OCI-LY1 (cell line): ENCODE results near the gene CELA2A.

Experiments
- H2AFZ ChIP-seq: fragments of 200-600 bp; sonication (generic), shearing (Covaris generic); 2 replicates; pipeline ENCODE4 v1.6.0; 2014; ENCODE audit warnings: antibody characterized with exemption, mild to moderate bottlenecking, low read length
- H3F3A ChIP-seq: fragments of 200-600 bp; sonication (generic), shearing (Covaris generic); 2 replicates; pipeline ENCODE4 v1.6.0; 2014; ENCODE audit warnings: mild to moderate bottlenecking, antibody characterized with exemption, low read length, moderate library complexity; ENCODE audit not compliant: insufficient read depth
- H3K27ac ChIP-seq: fragments of 200-600 bp; sonication (generic); 2 replicates; pipeline ENCODE4 v1.5.1; 2014; ENCODE audit warnings: low read length, mixed run types, mild to moderate bottlenecking, low read depth; ENCODE audit not compliant: poor library complexity, severe bottlenecking
- H3K27me3 ChIP-seq: fragments of 200-600 bp; sonication (generic); 2 replicates; pipeline ENCODE4 v1.6.0; 2014; ENCODE audit warnings: antibody characterized with exemption, mild to moderate bottlenecking, low read length, moderate library complexity; ENCODE audit not compliant: insufficient read depth
- H3K36me3 ChIP-seq: fragments of 200-600 bp; sonication (generic); 2 replicates; pipeline ENCODE4 v1.6.1; 2014; ENCODE audit warnings: mild to moderate bottlenecking, antibody characterized with exemption, low read length, moderate library complexity, mixed read lengths; ENCODE audit not compliant: insufficient read depth
- H3K4me1 ChIP-seq: fragments of 200-600 bp; sonication (generic); 2 replicates; pipeline ENCODE4 v1.5.1; 2014; ENCODE audit warnings: mild to moderate bottlenecking, low read length, moderate library complexity; ENCODE audit not compliant: insufficient read depth, severe bottlenecking
- H3K4me2 ChIP-seq: fragments of 200-600 bp; sonication (generic), shearing (Covaris generic); 2 replicates; pipeline ENCODE4 v1.6.1; 2014; ENCODE audit warnings: low read length
- H3K4me3 ChIP-seq: fragments of 200-600 bp; sonication (generic); 2 replicates; pipeline ENCODE4 v1.5.1; 2014; ENCODE audit warnings: low read length, low read depth, mild to moderate bottlenecking, mixed read lengths; ENCODE audit not compliant: poor library complexity, severe bottlenecking
- H3K79me2 ChIP-seq: fragments of 200-600 bp; shearing (Covaris generic); 2 replicates; pipeline ENCODE4 v1.6.1; 2016; ENCODE audit warnings: mixed run types, low read length, mixed read lengths; ENCODE audit not compliant: insufficient read depth
- H3K9ac ChIP-seq: fragments of 200-600 bp; sonication (generic), shearing (Covaris generic); 2 replicates; pipeline ENCODE4 v1.6.1; 2014; ENCODE audit warnings: mild to moderate bottlenecking, low read length, mixed read lengths
- H3K9me2 ChIP-seq: fragments of 200-600 bp; sonication (generic), shearing (Covaris generic); 2 replicates; pipeline ENCODE4 v1.6.1; 2014; ENCODE audit warnings: low read depth, mild to moderate bottlenecking, low read length, mixed read lengths
- H3K9me3 ChIP-seq: fragments of 200-600 bp; shearing (Covaris generic); 2 replicates; pipeline ENCODE4 v1.6.1; 2014; ENCODE audit warnings: low read length, mixed read lengths
- H4K20me1 ChIP-seq: fragments of 200-600 bp; sonication (generic), shearing (Covaris generic); 2 replicates; pipeline ENCODE4 v1.6.0; 2016; ENCODE audit warnings: mild to moderate bottlenecking, low read length; ENCODE audit not compliant: insufficient read depth
- EZH2 ChIP-seq: fragments of 200-600 bp; sonication (generic), shearing (Covaris generic); IDR thresholded peaks from 2 replicates; pipeline ENCODE4 v1.8.0; 2017; ENCODE audit warnings: borderline replicate concordance, mixed run types, mild to moderate bottlenecking, antibody characterized with exemption, low read length, moderate library complexity, mixed read lengths
- TF ChIP-seq, protein P1 (sequence below): fragments of 200-600 bp; sonication (generic), shearing (Covaris generic); IDR thresholded peaks from 2 replicates; pipeline ENCODE4 v1.5.1; 2017; ENCODE audit warnings: mild to moderate bottlenecking, antibody characterized with exemption, low read length, moderate library complexity, mixed read lengths

The CELA2A gene

DNA sequence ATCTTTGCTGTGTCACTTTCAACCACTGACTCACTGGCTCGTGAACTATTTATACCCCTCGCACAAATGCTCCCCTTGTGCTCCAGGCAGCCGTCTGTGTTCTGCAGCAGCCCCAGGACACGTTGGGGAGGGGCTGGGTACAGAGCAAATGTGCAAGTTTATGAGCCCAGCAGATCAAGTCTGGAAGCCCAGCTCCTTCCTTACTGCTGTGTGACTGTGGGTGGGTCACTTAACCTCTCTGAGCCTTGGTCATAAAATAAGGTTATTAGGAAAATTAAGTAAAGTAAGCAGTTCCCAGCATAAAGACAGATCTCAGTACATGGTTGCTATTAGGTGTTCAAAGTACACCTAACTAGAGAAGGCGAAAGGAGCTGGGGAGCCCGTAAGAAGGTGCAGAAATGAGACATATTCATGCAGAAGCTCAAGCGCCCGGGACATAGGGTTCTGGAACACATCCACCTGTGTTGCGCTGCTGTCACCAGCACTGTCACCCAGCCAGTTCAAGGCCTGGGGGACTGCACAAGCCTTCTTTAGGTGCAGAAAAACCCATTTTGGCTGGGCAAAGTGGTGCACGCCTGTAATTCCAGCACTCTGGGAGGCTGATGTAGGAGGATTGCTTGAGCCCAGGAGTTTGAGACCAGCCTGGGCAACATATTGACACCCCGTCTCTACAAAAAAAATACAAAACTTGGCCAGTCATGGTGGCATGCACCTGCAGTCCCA, 33.0 kb upstream of the CELA2A start:
- H3K36me3 ChIP-seq, result peaks cover 5% of the 10 kb centered on the region; the same call in 1 of the 2 replicates

DNA sequence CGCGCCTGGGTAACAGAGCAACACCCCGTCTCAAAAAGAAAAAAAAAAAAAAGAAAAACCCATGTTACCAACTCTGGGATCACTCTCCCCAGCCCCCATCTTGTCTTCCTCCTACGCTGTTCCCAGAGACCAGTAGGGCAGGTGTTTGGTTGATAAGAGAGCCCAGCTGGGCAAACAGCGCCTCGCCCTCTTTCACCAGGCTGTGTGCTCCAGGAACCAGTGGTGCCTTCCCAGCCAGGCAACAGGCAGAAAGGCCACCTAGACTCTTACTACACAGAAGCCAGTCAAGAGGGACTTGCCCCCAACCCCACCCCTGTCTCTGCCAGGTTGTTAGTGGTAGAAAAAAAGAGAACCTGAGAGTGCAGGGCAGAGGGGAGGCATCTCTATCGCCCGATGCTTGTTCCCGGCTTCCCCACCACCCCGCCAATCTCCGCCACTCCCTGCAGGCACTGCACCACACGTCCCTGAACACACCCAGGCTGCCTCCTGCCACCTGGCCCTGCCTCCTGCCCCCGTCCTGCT, 32.3 kb upstream of the CELA2A start:
- no peak overlapping the region for H3K9ac ChIP-seq
- no peaks in the 10 kb centered on the region for H3K27me3 ChIP-seq
- H3K4me3 ChIP-seq, result no peak overlapping the region
- no peaks in the 10 kb centered on the region for H3K79me2 ChIP-seq
- no peak overlapping the region for H2AFZ ChIP-seq
- H3K4me2 ChIP-seq, result no peak overlapping the region
- H3K4me1 ChIP-seq, result no peaks in the 10 kb centered on the region
- peaks cover 5% of the 10 kb centered on the region; the same call in 1 of the 2 replicates for H3K36me3 ChIP-seq
- H3F3A ChIP-seq, result no peaks in the 10 kb centered on the region
- H3K9me2 ChIP-seq, result no peaks in the 10 kb centered on the region
- no peaks in the 10 kb centered on the region for H4K20me1 ChIP-seq
- H3K27ac ChIP-seq, result no peak overlapping the region
- H3K9me3 ChIP-seq, result no peaks in the 10 kb centered on the region
- no peak for TF ChIP-seq EZH2
- TF ChIP-seq, protein P1, sequence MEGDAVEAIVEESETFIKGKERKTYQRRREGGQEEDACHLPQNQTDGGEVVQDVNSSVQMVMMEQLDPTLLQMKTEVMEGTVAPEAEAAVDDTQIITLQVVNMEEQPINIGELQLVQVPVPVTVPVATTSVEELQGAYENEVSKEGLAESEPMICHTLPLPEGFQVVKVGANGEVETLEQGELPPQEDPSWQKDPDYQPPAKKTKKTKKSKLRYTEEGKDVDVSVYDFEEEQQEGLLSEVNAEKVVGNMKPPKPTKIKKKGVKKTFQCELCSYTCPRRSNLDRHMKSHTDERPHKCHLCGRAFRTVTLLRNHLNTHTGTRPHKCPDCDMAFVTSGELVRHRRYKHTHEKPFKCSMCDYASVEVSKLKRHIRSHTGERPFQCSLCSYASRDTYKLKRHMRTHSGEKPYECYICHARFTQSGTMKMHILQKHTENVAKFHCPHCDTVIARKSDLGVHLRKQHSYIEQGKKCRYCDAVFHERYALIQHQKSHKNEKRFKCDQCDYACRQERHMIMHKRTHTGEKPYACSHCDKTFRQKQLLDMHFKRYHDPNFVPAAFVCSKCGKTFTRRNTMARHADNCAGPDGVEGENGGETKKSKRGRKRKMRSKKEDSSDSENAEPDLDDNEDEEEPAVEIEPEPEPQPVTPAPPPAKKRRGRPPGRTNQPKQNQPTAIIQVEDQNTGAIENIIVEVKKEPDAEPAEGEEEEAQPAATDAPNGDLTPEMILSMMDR, result no peak

More for the DNA sequence above, 33.0 kb upstream of the CELA2A start:
- H3K79me2 ChIP-seq, result no peaks in the 10 kb centered on the region
- H2AFZ ChIP-seq, result no peak overlapping the region
- H4K20me1 ChIP-seq, result no peaks in the 10 kb centered on the region
- H3K27ac ChIP-seq, result no peak overlapping the region
- H3K9me3 ChIP-seq, result no peaks in the 10 kb centered on the region
- H3F3A ChIP-seq, result no peaks in the 10 kb centered on the region
- TF ChIP-seq EZH2, result no peak
- TF ChIP-seq, protein P1, result no peak
- no peak overlapping the region for H3K4me2 ChIP-seq
- no peaks in the 10 kb centered on the region for H3K9me2 ChIP-seq
- H3K4me3 ChIP-seq, result no peak overlapping the region
- no peak overlapping the region for H3K9ac ChIP-seq
- H3K27me3 ChIP-seq, result no peaks in the 10 kb centered on the region
- no peaks in the 10 kb centered on the region for H3K4me1 ChIP-seq

DNA sequence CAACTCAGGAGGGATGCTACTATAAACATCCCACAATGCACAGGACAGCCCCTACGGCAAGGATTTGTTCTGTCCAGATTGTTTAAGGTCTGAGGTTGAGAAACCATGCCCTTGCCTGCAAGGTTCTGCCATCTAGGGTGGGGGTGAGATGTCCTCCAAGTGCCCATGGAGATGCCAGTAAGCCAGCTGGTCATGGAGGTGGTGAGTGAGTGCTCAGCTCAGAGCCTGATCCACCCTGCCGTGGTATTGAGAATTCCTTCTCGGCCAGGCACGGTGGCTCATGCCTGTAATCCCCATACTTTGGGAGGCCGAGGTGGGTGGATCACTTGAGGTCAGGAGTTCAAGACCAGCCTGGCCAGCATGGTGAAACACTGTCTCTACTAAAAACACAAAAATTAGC, 31.6 kb upstream of the CELA2A start:
- H3K4me1 ChIP-seq, result no peaks in the 10 kb centered on the region
- H3K4me3 ChIP-seq, result no peak overlapping the region
- no peaks in the 10 kb centered on the region for H3F3A ChIP-seq
- no peaks in the 10 kb centered on the region for H3K9me2 ChIP-seq
- no peak overlapping the region for H3K9ac ChIP-seq
- H3K27ac ChIP-seq, result no peak overlapping the region
- no peaks in the 10 kb centered on the region for H3K9me3 ChIP-seq
- TF ChIP-seq EZH2, result no peak
- TF ChIP-seq, protein P1, result no peak
- no peak overlapping the region for H2AFZ ChIP-seq
- no peaks in the 10 kb centered on the region for H4K20me1 ChIP-seq
- no peak overlapping the region for H3K4me2 ChIP-seq
- H3K27me3 ChIP-seq, result no peaks in the 10 kb centered on the region
- no peaks in the 10 kb centered on the region for H3K79me2 ChIP-seq
- peaks cover 5% of the 10 kb centered on the region; the same call in 1 of the 2 replicates for H3K36me3 ChIP-seq
